ENCODE results near the gene MYD88. TPM values are rescaled to one million over a fixed set of nuclear protein-coding genes. Genes with fewer than 3 reads are reported as not detected.

The MYD88 gene
- polyA plus RNA-seq, 2 of the 4 experiments (the other 2 are of a cell fraction) = 16.8 to 22.3 TPM

DNA sequence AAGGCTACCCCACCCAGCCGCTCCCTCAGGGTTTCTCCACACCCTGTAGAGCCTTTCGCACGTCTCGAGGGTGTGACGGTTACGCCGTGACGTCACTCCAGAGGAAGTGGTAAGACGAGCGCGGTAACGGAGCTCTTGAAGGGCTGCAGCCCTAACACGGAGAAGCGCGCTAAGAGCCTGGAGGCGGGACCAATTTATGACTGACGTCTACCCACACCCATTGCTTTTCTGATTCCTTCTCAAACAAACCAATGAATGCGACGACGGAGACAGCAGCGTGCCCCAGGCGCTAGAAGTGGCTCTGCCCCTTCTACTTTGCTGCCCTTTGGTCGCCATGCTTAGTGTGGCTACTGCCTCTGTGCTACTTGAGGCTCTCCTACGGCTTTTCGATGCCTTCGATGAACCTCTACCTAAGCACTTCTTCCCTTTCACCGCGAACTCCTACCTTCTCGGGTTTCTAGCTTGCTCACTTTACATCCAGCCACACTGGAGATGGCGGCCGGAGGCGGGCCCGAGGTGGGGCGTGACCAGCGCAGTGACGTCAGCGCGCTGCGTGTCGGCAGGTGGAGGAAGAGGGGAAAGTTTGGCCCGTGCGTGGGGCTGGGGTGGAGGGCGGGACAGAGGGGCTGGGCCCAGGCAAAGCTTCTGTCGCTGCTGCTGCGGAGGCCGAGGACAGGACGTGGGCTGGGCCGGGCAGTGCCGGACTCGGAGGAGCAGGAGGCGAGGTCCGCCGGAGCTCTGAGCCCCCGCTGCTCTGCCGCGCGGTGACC, 26.7 kb downstream of the MYD88 start, which contains the start of gene OXSR1 (continued):
- peak; percentile 83 for TF ChIP-seq POLR2A (IDR thresholded peaks at IDR 0.05; ENCODE audit: low read length)
- TF ChIP-seq RARB (CRISPR knock-in tag; IDR thresholded peaks at IDR 0.05) = no peak
- TF ChIP-seq, protein P1, sequence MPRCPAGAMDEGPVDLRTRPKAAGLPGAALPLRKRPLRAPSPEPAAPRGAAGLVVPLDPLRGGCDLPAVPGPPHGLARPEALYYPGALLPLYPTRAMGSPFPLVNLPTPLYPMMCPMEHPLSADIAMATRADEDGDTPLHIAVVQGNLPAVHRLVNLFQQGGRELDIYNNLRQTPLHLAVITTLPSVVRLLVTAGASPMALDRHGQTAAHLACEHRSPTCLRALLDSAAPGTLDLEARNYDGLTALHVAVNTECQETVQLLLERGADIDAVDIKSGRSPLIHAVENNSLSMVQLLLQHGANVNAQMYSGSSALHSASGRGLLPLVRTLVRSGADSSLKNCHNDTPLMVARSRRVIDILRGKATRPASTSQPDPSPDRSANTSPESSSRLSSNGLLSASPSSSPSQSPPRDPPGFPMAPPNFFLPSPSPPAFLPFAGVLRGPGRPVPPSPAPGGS (IDR thresholded peaks at IDR 0.05) = peak; percentile 29; the same call in 1 of the 3 replicates
- TF ChIP-seq BHLHE40 (IDR thresholded peaks at IDR 0.05; ENCODE audit: low read depth, low read length) = peak; percentile 36; the same call in 1 of the 2 replicates

DNA sequence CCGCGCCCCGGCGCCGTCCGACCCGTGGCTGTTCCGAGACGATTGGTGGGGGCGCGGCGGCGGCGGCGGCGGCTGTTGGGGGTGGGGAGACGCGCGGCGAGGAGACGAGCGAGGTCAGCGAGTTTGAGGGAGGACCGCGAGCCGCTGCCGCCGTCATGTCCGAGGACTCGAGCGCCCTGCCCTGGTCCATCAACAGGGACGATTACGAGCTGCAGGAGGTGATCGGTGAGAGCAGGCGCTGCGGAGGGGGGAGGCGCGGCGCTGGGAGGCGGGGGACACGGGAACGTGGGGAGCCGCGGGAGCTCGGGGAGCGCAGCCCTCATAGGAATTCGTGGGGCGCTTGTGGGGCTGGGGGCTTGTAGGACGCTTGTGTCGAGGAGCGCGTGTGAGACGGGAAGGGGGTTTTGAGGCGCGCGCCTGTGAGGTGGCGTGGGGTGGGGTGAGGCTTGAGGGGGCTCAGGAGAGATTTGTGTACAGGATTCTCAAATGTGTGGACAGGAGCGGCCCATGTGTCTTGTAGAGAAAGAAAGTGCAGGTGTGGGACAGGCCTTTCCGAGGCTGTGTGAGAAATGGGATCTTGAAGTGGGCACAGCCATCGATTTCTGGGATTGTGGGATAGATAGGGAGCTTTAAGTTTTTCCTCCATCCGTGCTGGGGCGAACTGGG, 27.4 kb downstream of the MYD88 start:
- TF ChIP-seq PHF8 (IDR thresholded peaks at IDR 0.05; ENCODE audit: borderline replicate concordance, low read depth) (peak; percentile 43; the same call in 1 of the 2 replicates), EP300 (IDR thresholded peaks at IDR 0.05) (no peak)
- no peaks in the 10 kb centered on the region for H3K9me3 ChIP-seq
- peak overlapping the region; percentile 64 for H3K4me3 ChIP-seq
- peaks cover 27% of the 10 kb centered on the region for H3K4me1 ChIP-seq
- no peak for FAIRE-seq
- peak; percentile 61 to 62 for DNase-seq (ENCODE audit: low read depth in 1 of 2, low spot score in 1 of 2)
- H3K27ac ChIP-seq = peak overlapping the region; percentile 96 to 99
- ChIA-PET CTCF (interaction anchor here (1.1 to 3.5 kb wide), 6 partner anchors 10 to 143 kb away, joined by 4 to 19 read pairs (median 6); partner anchors contain the start of genes ACAA1 and MYD88), POLR2A (interaction anchor here (1.2 to 4.2 kb wide), 7 partner anchors 24 to 330 kb away, joined by 3 to 75 read pairs (median 4); partner anchors contain the start of genes ACAA1, ACVR2B, EXOG and MYD88)
- peak overlapping the region; percentile 79 for H3K4me2 ChIP-seq
- peak; percentile 47 to 52 for ATAC-seq
- 2% methylated on average over 16 of the region's 62 CpGs for WGBS (ENCODE audit: missing lambda C conversion rate)

DNA sequence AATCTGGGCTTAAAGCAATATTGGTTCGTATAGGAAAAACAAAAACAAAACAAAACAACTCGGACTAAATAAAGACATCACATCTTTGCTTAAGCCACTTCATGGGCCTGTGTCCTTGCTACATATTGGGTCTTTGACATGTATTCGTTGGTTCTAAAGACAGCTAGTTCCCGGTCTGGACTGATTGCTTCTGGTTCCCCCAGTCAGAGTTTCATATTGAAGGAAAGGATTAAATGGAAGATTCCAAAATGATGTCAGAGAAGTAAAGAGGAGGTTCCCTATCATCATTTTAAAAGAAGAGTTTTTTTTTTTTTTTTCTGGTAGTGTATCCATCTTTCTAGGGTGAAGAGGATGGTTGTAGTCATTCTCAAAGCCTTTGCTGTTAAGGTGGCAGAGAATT, 29.1 kb downstream of the MYD88 start:
- no peak for TF ChIP-seq HDAC2 (IDR thresholded peaks at IDR 0.05)
- no peak for TF ChIP-seq ESRRA (IDR thresholded peaks at IDR 0.05; ENCODE audit: borderline replicate concordance, low read length)
- TF ChIP-seq, protein P2, sequence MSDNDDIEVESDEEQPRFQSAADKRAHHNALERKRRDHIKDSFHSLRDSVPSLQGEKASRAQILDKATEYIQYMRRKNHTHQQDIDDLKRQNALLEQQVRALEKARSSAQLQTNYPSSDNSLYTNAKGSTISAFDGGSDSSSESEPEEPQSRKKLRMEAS (IDR thresholded peaks at IDR 0.05) = no peak
- TF ChIP-seq, protein P3, sequence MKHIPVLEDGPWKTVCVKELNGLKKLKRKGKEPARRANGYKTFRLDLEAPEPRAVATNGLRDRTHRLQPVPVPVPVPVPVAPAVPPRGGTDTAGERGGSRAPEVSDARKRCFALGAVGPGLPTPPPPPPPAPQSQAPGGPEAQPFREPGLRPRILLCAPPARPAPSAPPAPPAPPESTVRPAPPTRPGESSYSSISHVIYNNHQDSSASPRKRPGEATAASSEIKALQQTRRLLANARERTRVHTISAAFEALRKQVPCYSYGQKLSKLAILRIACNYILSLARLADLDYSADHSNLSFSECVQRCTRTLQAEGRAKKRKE (CRISPR knock-in tag; IDR thresholded peaks at IDR 0.05; ENCODE audit: low read depth) = no peak
- TF ChIP-seq HOXB13 (CRISPR knock-in tag; IDR thresholded peaks at IDR 0.05; ENCODE audit: low read depth) = no peak
- no peak for TF ChIP-seq GATA3 (IDR thresholded peaks at IDR 0.05; ENCODE audit: borderline replicate concordance)
- TF ChIP-seq NFE2L2 (conservative IDR thresholded peaks at IDR 0.05; ENCODE audit: low read length) = no peak
- no peak for TF ChIP-seq TP53 (CRISPR knock-in tag; IDR thresholded peaks at IDR 0.05)
- TF ChIP-seq HEYL (CRISPR knock-in tag; IDR thresholded peaks at IDR 0.05) = no peak
- TF ChIP-seq JUN (IDR thresholded peaks at IDR 0.05) = no peak
- TF ChIP-seq POLR2AphosphoS2 (conservative IDR thresholded peaks at IDR 0.05; ENCODE audit: low read length) = no peak
- no peak for TF ChIP-seq ZFP36 (IDR thresholded peaks at IDR 0.05; ENCODE audit: borderline replicate concordance, partially characterized antibody)
- TF ChIP-seq NR3C1 (IDR thresholded peaks at IDR 0.05) = no peak
- POLR2A ChIA-PET = interaction anchor here (1.2 kb wide), 1 partner anchor 31 kb away, joined by 3 read pairs; the partner anchor contains the start of gene ACAA1

More for the DNA sequence above, 29.1 kb downstream of the MYD88 start:
- FAIRE-seq = no peak
- ATAC-seq = no peak
- no peak for DNase-seq (ENCODE audit: low read depth in 1 of 2, low spot score in 1 of 2)
- 91% methylated on average over 4 of the region's 4 CpGs for WGBS (ENCODE audit: missing lambda C conversion rate)
- H3K27ac ChIP-seq = no peak overlapping the region
- no peak overlapping the region for H3K4me3 ChIP-seq
- peaks cover 35% of the 10 kb centered on the region for H3K4me1 ChIP-seq
- CTCF ChIA-PET = interaction anchor here (1.7 kb wide), 1 partner anchor 26 kb away, joined by 6 read pairs; no protein-coding TSS in a partner anchor
- no peaks in the 10 kb centered on the region for H3K9me3 ChIP-seq
- H3K4me2 ChIP-seq = peak overlapping the region; percentile 79; the same call in 2 of the 3 replicates
